K562 (cell line): ENCODE measurements around the gene SMURF1. TPM values are rescaled to one million over a fixed set of nuclear protein-coding genes. Genes with fewer than 3 reads are reported as not detected.

Source experiments
- ATAC-seq: fragments of 200-7000 bp; cut with Tn5 transposase; 3 replicates; pipeline ENCODE4 v1.9.1; 2020; ENCODE audit warnings: moderate library complexity
- BruUV-seq: library from RNA; stranded (reverse); fragments of 400-500 nt; replicated peaks from 2 replicates; lab custom pipeline; 2021; lab: Mats Ljungman, UMichigan
- CTCF ChIA-PET: fragments of 300-600 bp; formaldehyde crosslinking; extraction: SDS; loops from one replicate; lab custom pipeline; 2021; ENCODE audit warnings: low intra/inter-chr PET ratio; lab: Yijun Ruan, JAX
- POLR2A ChIA-PET: fragments of 300-600, 350-650 bp; sonication (Branson Sonifier 250); formaldehyde crosslinking; extraction: SDS; loops from one replicate; lab custom pipeline; 2021; ENCODE audit warnings: antibody characterized with exemption, inconsistent platforms; lab: Yijun Ruan, JAX
- DNase-seq, 4 experiments: peaks; one replicate each; pipeline versions ENCODE4 v3.0.0 to v3.0.0-alpha.2; 2011 to 2018; ENCODE audit warnings: low spot score in 3 of 4, mixed read lengths in 3 of 4; ENCODE audit errors: extremely low read depth in 1 of 4
- FAIRE-seq: peaks from 2 replicates; lab custom pipeline; 2011; peaks lifted over from hg19 to GRCh38; lab: Jason Lieb, UNC
- H2AFZ ChIP-seq: 2 replicates; pipeline ENCODE4 v1.6.0; 2011; ENCODE audit warnings: low read depth, low read length, control low read depth, inconsistent platforms
- H3K27ac ChIP-seq: fragments of 200-600 bp; 3 replicates; pipeline ENCODE4 v1.8.0; 2011; ENCODE audit warnings: low read depth, mild to moderate bottlenecking, control low read depth, inconsistent platforms, low read length, moderate library complexity, mixed read lengths; ENCODE audit errors: extremely low read depth
- H3K27me3 ChIP-seq, 2 experiments: fragments of 300-600 bp in 1 of 2; 2 replicates in 1 of 2; 3 replicates in 1 of 2; pipeline versions ENCODE4 v1.6.0 to v1.8.0; 2011; ENCODE audit warnings: inconsistent platforms in 2 of 2, low read length in 2 of 2, mild to moderate bottlenecking in 1 of 2, mixed read lengths in 1 of 2, moderate library complexity in 1 of 2; ENCODE audit not compliant: control insufficient read depth in 2 of 2, insufficient read depth in 2 of 2
- H3K36me3 ChIP-seq: fragments of 300-600 bp; 3 replicates; pipeline ENCODE4 v1.8.0; 2011; ENCODE audit warnings: mild to moderate bottlenecking, low read length, inconsistent platforms; ENCODE audit not compliant: control insufficient read depth, insufficient read depth
- H3K4me1 ChIP-seq, 2 experiments: fragments of 200-600 bp in 1 of 2; replicated peaks in 1 of 2; 2 replicates in 1 of 2; 3 replicates in 1 of 2; pipeline versions ENCODE4 v1.5.1 to v1.8.0; 2011; ENCODE audit warnings: inconsistent platforms in 2 of 2, low read length in 2 of 2, mild to moderate bottlenecking in 1 of 2, mixed read lengths in 1 of 2, moderate library complexity in 1 of 2; ENCODE audit not compliant: control insufficient read depth in 2 of 2, insufficient read depth in 2 of 2
- H3K4me2 ChIP-seq: 2 replicates; pipeline ENCODE4 v1.6.1; 2011; ENCODE audit warnings: low read length, control low read depth, inconsistent platforms, mixed read lengths; ENCODE audit not compliant: insufficient read depth
- H3K4me3 ChIP-seq: fragments of 200-600 bp; sonication (generic), shearing (Covaris generic); 2 replicates; pipeline ENCODE4 v1.5.1; 2016; ENCODE audit warnings: control low read depth, inconsistent platforms
- H3K79me2 ChIP-seq: fragments of 200-600 bp; 3 replicates; pipeline ENCODE4 v1.8.0; 2011; ENCODE audit warnings: low read length, inconsistent platforms; ENCODE audit not compliant: control insufficient read depth, insufficient read depth
- H3K9ac ChIP-seq, 2 experiments: 2 replicates each; pipeline versions ENCODE4 v1.6.0 to v1.6.1; 2011; ENCODE audit warnings: low read depth in 2 of 2, low read length in 2 of 2, control low read depth in 1 of 2, inconsistent platforms in 1 of 2, mild to moderate bottlenecking in 1 of 2, mixed read lengths in 1 of 2; ENCODE audit not compliant: insufficient read depth in 1 of 2
- H3K9me1 ChIP-seq: one replicate; pipeline ENCODE4 v1.6.0; 2011; ENCODE audit warnings: inconsistent platforms, mild to moderate bottlenecking, low read length, moderate library complexity; ENCODE audit not compliant: control insufficient read depth, insufficient read depth
- H3K9me3 ChIP-seq: replicated peaks from 2 replicates; pipeline ENCODE4 v1.5.1; 2011; ENCODE audit warnings: low read depth, low read length, inconsistent platforms; ENCODE audit not compliant: control insufficient read depth, insufficient read depth
- H4K20me1 ChIP-seq: replicated peaks from 2 replicates; pipeline ENCODE4 v1.6.1; 2011; ENCODE audit warnings: low read length, inconsistent platforms, mixed read lengths; ENCODE audit not compliant: control insufficient read depth, insufficient read depth
- EGR1 ChIP-seq: fragments of 450-650 bp; conservative IDR thresholded peaks from 2 replicates; pipeline ENCODE4 v1.6.1; 2017; ENCODE audit warnings: mild to moderate bottlenecking
- KDM1A ChIP-seq, 2 experiments: fragments of 450-650 bp; IDR thresholded peaks; 2 replicates each; pipeline ENCODE4 v1.6.1; 2016; ENCODE audit warnings: mild to moderate bottlenecking in 2 of 2
- POLR2A ChIP-seq: fragments of 450-650 bp; conservative IDR thresholded peaks from 2 replicates; pipeline ENCODE4 v1.6.1; 2016
- WGBS: fragments of 100-300 bp; shearing (Covaris generic); methylation state at CpG from one replicate; pipeline ENCODE4 v1.1.6; 2016; ENCODE audit warnings: low coverage, mixed read lengths; ENCODE audit not compliant: insufficient coverage; ENCODE audit errors: missing lambda C conversion rate; 5-methylcytosine and 5-hydroxymethylcytosine counted together
- in situ Hi-C: fragments of 300-500 bp; cut with MboI; formaldehyde crosslinking; loops from 4 replicates; pipeline ENCODE4 v1.15.0; 2018; ENCODE audit warnings: inconsistent platforms, mixed read lengths
- intact Hi-C: fragments of 100-400 bp; cut with micrococcal nuclease; formaldehyde crosslinking; loops from 2 replicates; pipeline ENCODE4 v1.14.2; 2022
- polyA plus RNA-seq, 8 experiments: library from polyadenylated mRNA; depleted of rRNA in 4 of 8; stranded (reverse) in 5 of 8; unstranded in 3 of 8; fragments of >200 nt; fragmentation: Nextera tagmentation in 2 of 8; fragmentation: Illumina TruSeq in 1 of 8; extraction: Ambion mirVana in 2 of 8; extraction: Trizol in 1 of 8; gene quantifications; 2 replicates each; pipeline versions ENCODE4 v1.2.1 to v1.2.3, GENCODE V29; 2011 to 2014; ENCODE audit warnings: inconsistent platforms in 1 of 8, missing spikeins in 1 of 8
- total RNA-seq, 7 experiments: library from RNA; depleted of rRNA in 6 of 7; stranded (reverse); fragments of >200 nt in 6 of 7; fragmentation: Illumina TruSeq in 2 of 7; extraction: Trizol in 2 of 7; gene quantifications; 2 replicates each; pipeline versions ENCODE4 v1.2.1 to v1.2.3, GENCODE V29; 2011 to 2021; ENCODE audit warnings: low replicate concordance in 1 of 7
- TF ChIP-seq, protein P1 (sequence below): IDR thresholded peaks from 2 replicates; pipeline ENCODE4 v1.6.1; 2012; ENCODE audit warnings: low read depth, low read length, improper control_type of control experiment, borderline replicate concordance
- TF ChIP-seq, protein P2 (sequence below): fragments of 250-450 bp; sonication (Bioruptor Pico); IDR thresholded peaks from 2 replicates; pipeline ENCODE4 v1.8.0; 2022; ENCODE audit warnings: inconsistent platforms

SMURF1 gene
- total and polyA plus RNA-seq, 9 of the 15 experiments (the other 6 are each of a cell fraction or from before 2014, with no cell fraction given): 1.0 to 20.1 (median 12.6) TPM

DNA sequence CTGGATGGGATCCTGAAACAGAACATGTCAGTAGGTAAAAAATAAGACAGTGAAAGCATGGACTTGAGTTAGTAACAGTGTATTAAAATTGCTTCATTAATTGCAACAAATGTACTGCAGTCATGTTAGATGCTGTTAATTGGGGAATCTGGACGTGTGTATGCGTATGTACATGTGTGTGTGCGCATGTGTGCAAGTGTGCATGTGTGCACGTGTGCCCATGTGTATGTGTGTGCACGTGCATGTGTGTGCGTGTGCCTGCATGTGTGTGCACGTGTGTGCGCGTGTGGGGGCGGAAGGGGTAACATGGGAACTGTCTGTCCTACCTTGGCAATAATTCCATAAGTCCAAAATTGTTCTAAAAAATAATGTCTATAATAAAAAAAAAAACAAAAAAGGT, 67.3 kb downstream of the SMURF1 start:
- no peak overlapping the region for H3K4me2 ChIP-seq
- FAIRE-seq (no peak), DNase-seq (no peak), ATAC-seq (no peak)
- intact Hi-C loops: no loop called here
- peaks cover 6 to 8% of the 10 kb centered on the region in 2 experiments; a peak in 4 of 5 replicates for H3K4me1 ChIP-seq
- no peaks in the 10 kb centered on the region for H3K27me3 ChIP-seq
- ChIA-PET POLR2A (no interaction called here), CTCF (no interaction called here)
- peaks cover 18% of the 10 kb centered on the region; the same call in 1 of the 3 replicates for H3K79me2 ChIP-seq
- no peak overlapping the region for H2AFZ ChIP-seq
- H3K27ac ChIP-seq: no peak overlapping the region
- no peak overlapping the region for H3K9ac ChIP-seq
- TF ChIP-seq, protein P1, sequence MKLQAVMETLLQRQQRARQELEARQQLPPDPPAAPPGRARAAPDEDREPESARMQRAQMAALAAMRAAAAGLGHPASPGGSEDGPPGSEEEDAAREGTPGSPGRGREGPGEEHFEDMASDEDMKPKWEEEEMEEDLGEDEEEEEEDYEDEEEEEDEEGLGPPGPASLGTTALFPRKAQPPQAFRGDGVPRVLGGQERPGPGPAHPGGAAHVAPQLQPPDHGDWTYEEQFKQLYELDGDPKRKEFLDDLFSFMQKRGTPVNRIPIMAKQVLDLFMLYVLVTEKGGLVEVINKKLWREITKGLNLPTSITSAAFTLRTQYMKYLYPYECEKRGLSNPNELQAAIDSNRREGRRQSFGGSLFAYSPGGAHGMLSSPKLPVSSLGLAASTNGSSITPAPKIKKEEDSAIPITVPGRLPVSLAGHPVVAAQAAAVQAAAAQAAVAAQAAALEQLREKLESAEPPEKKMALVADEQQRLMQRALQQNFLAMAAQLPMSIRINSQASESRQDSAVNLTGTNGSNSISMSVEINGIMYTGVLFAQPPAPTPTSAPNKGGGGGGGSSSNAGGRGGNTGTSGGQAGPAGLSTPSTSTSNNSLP: no peak
- TF ChIP-seq POLR2A: no peak
- TF ChIP-seq, protein P2, sequence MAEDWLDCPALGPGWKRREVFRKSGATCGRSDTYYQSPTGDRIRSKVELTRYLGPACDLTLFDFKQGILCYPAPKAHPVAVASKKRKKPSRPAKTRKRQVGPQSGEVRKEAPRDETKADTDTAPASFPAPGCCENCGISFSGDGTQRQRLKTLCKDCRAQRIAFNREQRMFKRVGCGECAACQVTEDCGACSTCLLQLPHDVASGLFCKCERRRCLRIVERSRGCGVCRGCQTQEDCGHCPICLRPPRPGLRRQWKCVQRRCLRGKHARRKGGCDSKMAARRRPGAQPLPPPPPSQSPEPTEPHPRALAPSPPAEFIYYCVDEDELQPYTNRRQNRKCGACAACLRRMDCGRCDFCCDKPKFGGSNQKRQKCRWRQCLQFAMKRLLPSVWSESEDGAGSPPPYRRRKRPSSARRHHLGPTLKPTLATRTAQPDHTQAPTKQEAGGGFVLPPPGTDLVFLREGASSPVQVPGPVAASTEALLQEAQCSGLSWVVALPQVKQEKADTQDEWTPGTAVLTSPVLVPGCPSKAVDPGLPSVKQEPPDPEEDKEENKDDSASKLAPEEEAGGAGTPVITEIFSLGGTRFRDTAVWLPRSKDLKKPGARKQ (CRISPR knock-in tag): 0 out of 2 replicates have a peak, but pooled peaks have one; percentile 58
- 0 out of 2 replicates have a peak, but pooled peaks have one; percentile 14 for TF ChIP-seq EGR1
- peak in 1 of 2 experiments; percentile 66; a peak in 1 of 4 replicates for TF ChIP-seq KDM1A (IDR thresholded peaks at IDR 0.05)
- peaks cover 4% of the 10 kb centered on the region for H3K9me1 ChIP-seq
- WGBS: 88% methylated on average over 10 of the region's 10 CpGs
- H4K20me1 ChIP-seq: peaks cover 9% of the 10 kb centered on the region; the same call in 1 of the 2 replicates
- in situ Hi-C loops: no loop called here
- BruUV-seq: no TSS peak
- H3K9me3 ChIP-seq: no peaks in the 10 kb centered on the region
- H3K36me3 ChIP-seq: no peaks in the 10 kb centered on the region
- H3K4me3 ChIP-seq: no peak overlapping the region
